GM19328 (cell line): Measurements from ENCODE around the gene SEPTIN11.
"Not testable (repeated sequence)": the region's sequence is repeated elsewhere in the genome, so short reads cannot be mapped to it uniquely, and the experiment has no call there.

Source experiments
- ATAC-seq: cut with Tn5 transposase; IDR thresholded peaks from one replicate; pipeline ENCODE4 v1.9.1; 2021; ENCODE audit warnings: mild to moderate bottlenecking, moderate library complexity; ENCODE audit not compliant: unreplicated experiment

Gene SEPTIN11

DNA sequence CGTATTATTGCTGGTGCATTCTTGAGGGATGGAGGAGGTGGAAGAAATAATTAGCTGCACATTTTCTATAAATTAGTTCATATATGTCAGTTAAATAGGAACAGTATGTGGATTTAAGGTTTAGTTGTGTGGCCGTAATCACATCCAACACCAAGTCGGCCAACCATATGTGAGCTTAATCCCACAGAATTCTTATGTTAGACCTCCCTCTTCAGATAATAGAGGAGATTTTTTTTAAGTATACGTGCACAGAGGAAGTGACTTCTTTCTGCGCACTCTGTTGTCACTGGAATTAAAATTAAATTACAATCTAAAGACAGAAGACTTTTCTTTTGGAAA lies 2.1 kb downstream of the SEPTIN11 start:
- ATAC-seq: no peak

DNA sequence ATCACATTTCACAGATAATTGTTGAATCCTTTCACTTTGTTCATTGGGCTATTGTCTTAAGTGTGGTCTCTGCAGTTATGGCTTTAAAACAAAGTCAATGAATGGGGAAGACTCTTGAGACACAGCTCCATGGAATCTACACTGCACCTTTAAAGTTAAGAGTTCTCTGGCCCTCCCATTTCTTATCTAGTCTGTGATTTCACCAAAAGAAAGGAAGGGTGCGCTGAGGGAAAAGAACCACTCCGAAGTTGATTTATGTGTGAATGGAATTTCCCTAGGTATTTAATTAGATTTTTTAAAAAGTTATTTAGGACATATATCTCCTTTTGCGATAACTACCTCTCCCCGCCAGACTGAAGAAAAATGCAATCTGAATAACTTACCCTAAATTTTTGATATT lies 2.5 kb downstream of the SEPTIN11 start:
- ATAC-seq: no peak

DNA sequence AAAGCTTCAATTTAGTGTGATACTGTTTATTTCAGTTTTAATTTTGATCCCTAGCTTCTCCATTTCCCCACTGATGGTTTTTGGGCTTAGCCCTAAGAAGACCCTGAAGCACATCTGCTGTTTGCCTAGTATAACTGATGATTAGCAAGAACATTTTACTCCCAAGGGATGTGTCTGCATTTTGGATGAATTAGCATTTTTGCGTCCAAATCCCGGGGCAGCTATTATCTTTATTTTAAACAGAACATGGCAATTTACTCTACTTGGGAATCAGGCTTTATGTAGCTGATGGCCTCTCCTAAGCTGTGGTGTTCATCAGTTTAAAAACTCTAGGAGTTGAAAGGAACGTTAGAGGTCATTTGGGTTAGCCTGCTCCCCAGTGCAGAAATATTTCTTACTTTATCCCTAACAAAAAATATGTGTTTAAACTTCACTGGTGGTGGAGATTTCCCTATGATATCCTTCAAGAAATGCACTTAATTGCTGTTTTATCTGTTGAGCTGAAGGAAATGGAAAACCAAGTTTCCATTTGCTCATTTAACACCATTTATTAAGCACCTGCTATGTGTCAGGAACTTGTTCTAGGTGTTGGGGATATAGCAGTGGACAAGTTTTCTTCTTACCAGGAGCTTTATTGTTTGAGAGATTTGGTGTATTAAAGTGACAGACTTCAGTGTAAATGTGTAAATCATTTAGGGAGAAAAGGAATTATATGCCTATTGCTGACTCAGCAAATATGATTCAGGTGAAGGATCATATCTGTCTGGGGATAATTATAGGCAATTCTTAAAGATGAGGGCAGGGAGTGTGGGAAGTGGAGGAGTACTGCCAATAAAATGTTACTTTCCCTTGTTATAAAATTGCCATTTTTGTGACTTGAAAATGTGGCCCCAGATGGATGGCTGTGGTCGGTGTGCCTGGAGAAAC lies 3.4 kb downstream of the SEPTIN11 start:
- ATAC-seq: no peak

DNA sequence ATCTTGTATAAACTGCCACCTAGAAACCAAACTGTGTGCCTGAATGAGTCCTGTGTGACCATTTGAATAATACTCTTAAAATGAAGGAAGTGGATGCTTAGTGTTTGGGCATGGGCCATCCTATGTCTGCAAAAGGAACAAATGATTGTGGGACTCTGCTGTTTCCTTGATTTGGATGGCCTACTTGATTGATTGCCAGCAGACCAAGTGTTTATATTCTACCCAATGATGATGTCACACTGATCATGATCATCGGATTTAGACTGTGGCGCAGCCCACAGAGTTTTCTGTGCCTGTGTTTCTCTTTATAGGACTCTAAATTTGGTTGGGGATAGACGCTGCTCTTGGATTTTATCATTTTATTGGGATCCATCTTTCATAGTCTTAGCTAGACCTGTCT lies 4.4 kb downstream of the SEPTIN11 start:
- ATAC-seq: no peak

DNA sequence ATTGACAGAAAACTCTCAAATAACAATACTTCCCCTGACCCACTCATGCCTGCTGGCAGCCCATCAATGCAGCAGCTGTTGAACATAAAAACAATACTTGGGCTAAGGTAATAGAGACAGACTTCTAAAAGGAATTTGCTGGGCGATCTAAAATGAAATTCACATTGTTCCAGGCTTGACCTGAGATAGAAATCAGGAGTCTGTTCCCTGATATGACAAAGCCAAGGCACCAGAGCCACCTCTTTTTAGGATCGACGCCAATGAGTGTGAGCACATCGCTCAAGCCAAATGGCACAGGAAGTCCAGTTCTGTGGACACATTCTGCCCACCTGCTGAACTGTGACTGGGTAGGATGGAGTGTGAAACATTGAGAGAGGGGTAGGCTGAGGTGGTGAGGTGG lies 4.9 kb downstream of the SEPTIN11 start:
- ATAC-seq: no peak

DNA sequence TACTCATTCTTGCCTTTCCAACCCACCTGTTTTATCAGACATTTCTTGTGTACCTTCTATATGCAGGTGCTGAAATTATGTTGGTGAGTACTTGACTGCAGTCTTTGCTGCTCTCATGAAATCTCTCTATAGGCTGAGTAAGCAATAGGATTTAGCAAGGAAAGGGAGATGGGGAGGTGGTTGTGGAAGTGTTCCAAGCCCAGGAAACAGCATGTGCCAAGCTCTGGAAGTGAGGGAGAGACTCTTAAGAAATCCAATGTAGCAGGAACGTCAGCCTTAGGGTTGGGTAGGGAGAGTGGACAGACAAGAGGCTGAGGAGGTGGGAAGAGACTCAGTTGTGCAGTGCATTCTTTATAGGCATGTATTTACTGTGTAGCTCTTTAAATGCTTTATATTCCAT lies 5.6 kb downstream of the SEPTIN11 start:
- no peak for ATAC-seq

DNA sequence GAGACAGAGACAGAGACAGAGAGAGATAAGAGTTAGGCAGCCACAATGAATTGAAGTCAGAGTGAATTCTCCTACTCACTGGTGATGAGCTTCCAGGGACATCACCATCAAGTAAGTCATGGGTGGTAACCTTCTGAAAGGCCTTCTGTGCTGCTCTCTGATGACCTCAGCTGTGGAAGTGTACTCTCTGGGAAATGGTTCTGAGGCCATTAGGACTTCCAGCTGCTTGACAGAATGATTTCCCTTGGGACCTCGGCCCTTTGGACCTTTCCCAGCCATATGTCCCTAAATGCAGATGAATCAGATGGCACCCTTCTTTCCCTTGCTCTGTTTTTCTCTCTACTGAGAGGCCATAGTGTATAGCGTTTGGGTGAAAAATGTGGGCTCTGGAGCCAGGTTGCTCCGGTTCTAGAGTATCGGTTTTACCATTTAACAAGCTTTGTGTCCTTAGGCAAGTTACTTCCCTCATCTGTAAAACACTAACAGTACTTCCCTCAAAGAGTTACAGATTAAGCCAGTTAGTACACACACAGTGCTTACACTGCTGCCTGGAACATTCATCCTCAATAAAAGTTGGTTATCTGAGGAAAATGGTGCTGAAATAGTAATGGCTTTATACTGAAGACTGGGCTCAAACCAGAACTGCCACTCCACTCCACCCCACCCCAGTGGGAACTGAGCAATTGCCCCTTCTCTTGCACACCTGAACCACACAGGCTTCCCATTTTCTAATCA lies 7.6 kb downstream of the SEPTIN11 start:
- ATAC-seq: no peak

DNA sequence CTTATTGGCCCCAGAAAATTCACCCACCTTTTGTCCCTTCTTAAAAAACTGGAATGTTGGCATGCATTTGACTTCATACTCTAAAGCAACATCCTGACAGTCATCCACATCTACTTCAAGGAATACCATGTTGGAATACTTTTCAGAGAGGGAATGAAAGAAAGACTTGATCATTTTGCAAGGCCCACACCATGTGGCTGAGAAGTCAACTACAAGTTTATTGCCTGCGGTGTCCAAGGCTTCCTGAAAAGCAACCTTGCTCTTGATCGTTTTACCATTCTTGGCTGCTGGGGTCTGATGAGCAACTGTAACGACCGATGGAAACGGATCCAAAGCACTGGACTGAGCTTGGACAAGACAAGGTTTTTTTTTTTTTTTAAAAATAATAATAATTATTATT lies 9.3 kb downstream of the SEPTIN11 start:
- ATAC-seq: no peak

DNA sequence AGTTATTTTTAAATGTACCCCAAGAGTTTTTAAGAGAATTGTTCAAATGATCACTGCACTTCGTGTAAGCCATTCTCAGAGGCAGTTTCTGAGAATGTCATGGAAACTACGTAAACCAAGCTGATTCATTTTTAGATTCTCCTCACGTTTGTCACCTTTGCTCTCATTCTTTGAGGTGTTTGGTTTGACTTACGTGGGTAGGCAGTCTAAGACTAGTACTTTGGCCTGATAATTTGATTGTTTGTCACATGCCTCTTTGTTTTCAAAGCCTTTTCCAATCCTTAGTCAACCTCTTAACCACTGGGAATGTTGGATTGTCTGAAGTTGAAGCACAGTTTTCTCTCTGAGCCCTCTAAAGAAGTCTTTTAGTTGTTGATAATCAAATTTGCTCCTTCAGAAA lies 10.5 kb downstream of the SEPTIN11 start:
- no peak for ATAC-seq

DNA sequence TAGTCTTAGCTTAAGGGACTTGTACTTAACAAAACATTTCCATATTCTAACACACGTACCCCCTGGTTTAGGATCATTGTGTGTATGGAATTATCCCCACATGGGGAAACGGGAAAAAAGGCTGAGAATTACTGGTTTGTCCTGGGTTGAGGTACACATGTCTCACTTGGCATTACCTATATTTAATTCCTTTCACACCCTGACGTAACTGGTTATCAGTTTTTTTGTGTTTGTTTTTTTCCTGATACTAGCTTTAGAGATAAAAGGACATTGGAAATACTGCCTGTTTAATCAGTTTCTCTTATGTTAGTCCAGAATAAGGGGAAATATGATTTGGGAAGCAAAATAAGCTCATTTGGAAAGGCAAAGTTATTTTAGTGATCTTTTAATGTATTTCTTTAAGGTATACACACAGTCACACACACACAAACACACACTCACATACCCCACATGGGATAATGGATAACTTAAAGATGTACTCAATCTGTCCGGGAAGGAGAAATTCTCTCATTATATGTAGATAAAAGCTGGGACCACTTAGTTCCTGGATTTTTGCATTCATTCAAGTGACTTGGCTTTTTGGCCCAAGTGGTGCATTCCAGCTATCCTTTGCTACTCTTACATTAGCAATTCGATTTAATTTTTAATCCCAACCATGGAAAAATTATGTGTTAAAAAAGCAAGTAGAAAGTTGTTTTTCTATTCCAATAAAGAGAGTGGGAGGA lies 13.0 kb downstream of the SEPTIN11 start:
- ATAC-seq: no peak

DNA sequence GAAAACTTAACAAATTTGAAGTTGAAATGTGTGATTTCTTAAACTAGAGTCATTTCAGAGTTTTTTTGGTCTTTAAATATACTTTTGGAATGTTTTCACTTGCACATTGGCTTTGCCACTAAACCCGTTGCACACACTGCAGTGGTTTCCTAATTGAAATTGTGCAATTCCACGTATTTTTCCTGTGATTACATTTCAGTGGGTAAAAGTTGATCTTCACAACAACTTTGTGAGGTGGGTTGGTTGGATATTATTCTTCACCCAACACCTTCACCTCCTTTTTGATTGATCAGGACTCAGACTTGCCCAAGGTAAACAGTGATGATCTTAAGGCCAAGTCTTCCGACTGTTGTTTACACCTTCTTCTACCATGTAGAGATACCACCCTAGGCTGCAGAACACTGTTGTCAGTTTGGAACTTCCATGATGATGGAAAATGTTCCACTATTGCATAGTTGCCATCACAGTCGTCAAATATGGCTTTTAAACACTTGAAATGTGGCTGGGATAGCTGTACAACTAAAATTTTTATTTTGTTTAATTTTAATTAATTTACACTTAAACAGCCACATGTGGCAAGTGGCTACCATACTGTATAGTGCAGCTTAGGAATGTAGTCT lies 13.7 kb downstream of the SEPTIN11 start:
- ATAC-seq: no peak

DNA sequence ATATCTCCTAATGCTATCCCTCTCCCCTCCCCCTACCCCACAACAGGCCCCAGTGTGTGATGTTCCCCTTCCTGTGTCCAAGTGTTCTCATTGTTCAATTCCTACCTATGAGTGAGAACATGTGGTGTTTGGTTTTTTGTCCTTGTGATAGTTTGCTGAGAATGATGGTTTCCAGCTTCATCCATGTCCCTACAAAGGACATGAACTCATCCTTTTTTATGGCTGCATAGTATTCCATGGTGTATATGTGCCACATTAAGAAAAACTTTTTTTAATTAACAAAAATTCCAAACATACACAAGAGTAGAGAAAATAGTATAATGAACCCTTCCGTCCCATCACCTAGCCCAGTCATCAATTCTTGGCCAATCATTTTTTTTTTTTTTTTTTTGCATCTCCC lies 14.4 kb downstream of the SEPTIN11 start:
- ATAC-seq: not testable (repeated sequence)

DNA sequence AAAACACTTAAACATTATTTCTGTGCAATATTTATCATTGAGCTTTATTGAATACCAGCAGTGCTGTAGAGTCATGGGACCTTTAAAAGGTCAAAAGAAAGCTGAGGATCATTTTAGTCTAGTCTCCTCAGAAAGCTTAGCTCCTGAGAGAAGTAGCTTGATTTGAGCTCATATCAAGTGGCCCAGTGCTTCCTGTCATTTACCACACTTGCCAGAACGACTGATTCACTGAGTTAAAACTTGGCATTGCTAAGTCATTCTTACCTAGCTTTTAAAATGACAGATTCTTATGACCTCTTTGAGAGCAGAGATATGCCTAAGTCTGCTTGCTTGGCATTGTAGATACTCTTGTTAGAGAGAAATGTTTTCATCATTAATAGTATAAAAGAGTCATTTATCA lies 15.2 kb downstream of the SEPTIN11 start:
- ATAC-seq: no peak

DNA sequence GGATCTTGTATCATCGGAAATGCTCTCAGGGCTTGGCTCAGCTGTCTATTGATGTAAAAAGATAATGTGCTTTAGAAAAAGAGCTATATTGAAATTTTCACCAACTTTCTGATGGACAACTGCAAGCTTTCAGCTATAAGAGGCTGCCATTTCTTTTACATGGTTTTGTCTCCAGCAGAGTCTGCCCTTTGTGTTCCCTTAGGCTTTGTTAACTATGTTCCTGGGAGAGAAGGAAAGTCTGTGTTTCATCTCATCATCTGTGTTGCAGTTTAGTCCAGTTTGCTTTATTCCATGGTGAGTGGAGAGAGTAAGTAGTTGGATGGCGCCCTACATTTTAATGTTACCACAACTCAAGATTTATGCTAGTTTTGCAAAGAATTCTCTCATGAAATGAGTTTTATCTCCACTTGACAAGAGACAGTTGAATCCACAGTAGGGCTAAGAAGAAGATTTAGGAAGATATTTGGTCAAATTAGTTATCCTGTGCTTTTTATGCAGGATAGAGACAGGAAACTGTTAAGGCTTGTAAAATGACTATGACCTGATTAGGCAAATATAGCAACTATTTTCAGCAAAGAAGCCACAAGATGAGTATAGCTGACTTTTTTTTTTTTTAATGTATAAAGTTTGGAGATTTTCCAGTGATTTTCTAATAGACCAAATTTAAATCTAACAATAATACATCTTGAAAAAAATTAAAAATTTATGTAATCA lies 16.5 kb downstream of the SEPTIN11 start:
- no peak for ATAC-seq

DNA sequence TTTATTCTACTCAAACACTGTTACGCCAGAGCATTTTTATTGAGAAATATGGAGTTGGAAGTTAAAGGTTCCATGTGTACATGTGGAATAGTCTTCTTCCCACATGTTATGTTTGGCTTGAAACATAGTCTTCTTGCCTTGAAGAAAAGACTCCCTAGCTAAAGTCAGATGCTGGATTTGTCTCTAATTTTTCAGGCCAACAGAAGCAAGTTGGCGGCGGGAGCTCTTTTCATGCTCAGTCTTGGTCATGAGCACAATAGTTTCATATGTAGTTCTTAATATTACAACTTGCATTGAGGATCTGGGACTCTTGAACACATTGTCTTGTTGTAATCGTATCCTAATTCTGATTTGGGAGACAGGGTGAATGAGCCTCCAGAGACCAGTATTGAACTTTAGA lies 19.4 kb downstream of the SEPTIN11 start:
- no peak for ATAC-seq

DNA sequence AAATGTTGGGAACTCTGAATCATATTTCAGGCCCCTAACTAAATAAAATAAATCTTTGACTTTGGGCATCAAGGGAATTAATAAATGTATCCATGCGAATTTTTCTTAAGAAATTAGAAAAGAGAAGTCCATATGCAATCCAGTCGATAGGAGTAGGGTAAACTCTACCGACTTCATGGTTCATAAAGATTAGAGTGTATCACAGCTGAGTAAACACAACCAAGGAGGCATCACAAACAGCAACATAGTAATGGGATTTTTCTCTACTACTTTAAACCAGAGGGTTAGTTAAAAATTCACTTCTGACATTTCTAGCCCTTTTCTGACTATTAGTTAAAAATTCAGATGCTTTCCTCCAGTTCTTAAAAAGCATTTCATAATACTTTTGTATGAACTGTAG lies 19.9 kb downstream of the SEPTIN11 start:
- ATAC-seq: no peak

DNA sequence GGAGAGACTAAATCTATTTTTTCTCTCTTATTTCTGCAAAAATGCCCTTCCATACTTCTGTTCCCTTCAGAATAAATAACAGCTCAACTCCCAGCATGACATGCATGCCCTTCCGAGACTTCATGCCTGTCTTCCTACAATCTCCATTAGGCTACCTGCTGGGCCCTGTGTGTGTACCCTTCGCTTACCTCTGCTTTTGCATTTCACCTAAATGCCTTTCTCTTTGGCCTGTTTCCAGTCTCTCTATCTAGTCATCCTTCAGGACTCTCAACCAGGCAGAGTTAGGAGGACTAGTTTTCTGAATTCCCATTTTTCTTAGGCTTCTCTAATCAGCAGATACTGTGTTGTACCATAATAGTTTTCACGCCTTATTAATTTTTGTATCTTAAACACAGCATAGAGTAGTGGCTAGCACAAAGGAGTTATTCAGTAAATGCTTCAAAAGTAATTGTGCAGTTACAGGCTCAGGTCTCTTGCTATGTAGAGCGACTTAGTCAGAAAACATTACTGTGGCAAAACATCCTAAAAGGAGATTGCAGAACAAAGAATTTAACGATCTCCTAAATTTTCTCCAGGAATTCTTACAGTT lies 20.5 kb downstream of the SEPTIN11 start:
- ATAC-seq: no peak

DNA sequence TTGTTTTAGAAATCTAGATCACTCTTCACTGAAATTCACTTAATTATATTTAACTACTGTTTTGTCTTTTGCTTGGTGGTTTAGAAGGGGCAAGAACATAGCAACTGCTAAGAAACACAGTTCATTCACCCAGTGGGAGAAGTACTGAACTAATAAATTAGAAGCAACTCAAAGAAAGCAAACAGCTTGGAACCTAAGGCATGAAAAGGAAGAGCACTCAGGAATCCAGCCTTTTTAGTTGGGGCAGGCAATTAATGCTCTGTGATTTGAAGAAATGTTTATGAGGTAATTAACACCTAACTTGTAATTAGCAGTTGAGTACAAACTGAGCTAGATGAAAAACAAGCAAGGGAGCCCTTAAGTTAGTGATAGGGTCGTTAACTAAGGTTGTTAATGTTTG lies 22.8 kb downstream of the SEPTIN11 start:
- no peak for ATAC-seq

DNA sequence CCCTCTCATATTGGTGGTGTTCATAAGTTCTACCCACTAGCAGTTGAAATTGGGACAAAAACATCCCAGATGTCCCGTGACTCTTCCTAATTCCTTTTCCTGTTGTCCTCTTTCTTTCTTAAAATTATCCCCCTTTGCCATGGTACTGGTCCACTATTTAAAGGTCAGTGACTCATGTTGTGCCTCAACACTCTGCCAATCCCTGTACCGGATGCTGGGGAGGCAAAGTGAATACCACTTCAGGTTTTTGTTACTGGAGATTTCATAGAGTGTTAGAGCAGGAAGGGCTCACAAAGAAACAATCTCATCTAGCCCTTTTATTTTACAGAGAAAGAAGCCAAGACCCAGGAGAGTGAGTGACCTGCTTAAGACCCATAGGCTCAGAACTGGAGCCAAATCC lies 24.6 kb downstream of the SEPTIN11 start:
- no peak for ATAC-seq

DNA sequence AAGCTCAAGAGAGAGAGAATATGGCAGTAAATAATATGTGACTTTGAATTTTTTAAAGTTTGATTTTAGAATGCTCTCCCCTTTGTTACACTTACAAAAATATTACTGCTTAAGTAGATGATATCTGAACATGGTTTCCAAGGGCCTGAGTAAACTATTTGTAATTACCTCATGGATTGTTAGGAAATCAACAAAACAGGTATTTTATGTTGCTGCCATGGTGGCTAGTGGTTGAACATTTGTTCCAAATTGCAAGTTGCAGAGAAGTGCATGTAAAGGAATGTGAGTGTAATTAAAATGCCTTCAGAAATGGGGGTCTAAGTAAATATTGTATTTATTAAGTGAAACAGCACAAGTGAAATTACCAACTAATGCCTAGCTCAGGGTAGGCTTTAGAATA lies 27.6 kb downstream of the SEPTIN11 start:
- ATAC-seq: no peak
